Breast epithelium (tissue), 3 donors: ENCODE measurements around the gene NTN3.

Experiments used
- CTCF ChIP-seq, 3 donors: fragments of 450-650 bp; IDR thresholded peaks; one replicate each; pipeline ENCODE4 v1.5.1; 2016 to 2017; ENCODE audit warnings: antibody characterized with exemption in 3 of 3, mild to moderate bottlenecking in 3 of 3, moderate library complexity in 3 of 3
- POLR2A ChIP-seq: fragments of 450-650 bp; IDR thresholded peaks from one replicate; pipeline ENCODE4 v1.6.1; 2016; ENCODE audit warnings: antibody characterized with exemption, mild to moderate bottlenecking, moderate library complexity
- POLR2AphosphoS5 ChIP-seq, 3 donors: sonication (generic); formaldehyde crosslinking; IDR thresholded peaks; one replicate each; pipeline ENCODE4 v1.6.1; 2017; ENCODE audit warnings: antibody characterized with exemption in 3 of 3

- no peak for TF ChIP-seq CTCF (IDR thresholded peaks at IDR 0.05)
- no peak for TF ChIP-seq POLR2AphosphoS5 (IDR thresholded peaks at IDR 0.05)
- TF ChIP-seq POLR2A, result no peak
These were observed 13.9 kb downstream of the NTN3 start for GRCh38 chr16:2484898-2485508.
